SKM-1 treated with dmso at 0.1 percent for 144 hours (cell line): Measurements from ENCODE around the gene LUZP2.

Experiments used
- DNase-seq: peaks from one replicate; lab custom pipeline; 2025; ENCODE audit not compliant: unreplicated experiment; lab: John Stamatoyannopoulos, UW

The LUZP2 gene

GRCh38 chr11:24496736-24497725 lies at the start of gene LUZP2:
Gene LUZP2, plus strand, starts transcription at chr11:24497053.
- no peak for DNase-seq

GRCh38 chr11:24453129-24453718 lies 43.6 kb upstream of the LUZP2 start:
- no peak for DNase-seq

- DNase-seq, result no peak
These were observed 38.9 kb upstream of the LUZP2 start for GRCh38 chr11:24457985-24458384.

- DNase-seq, result no peak
These were observed 26.4 kb upstream of the LUZP2 start for GRCh38 chr11:24470431-24470830.

GRCh38 chr11:24471084-24471483 lies 25.8 kb upstream of the LUZP2 start:
- no peak for DNase-seq

- no peak for DNase-seq
These were observed 18.1 kb upstream of the LUZP2 start for GRCh38 chr11:24478718-24479117.

- no peak for DNase-seq
These were observed 7.4 kb upstream of the LUZP2 start for GRCh38 chr11:24489477-24489876.

- no peak for DNase-seq
These were observed 492 bp upstream of the LUZP2 start for GRCh38 chr11:24496386-24496735.

- no peak for DNase-seq
These were observed 978 bp downstream of the LUZP2 start for GRCh38 chr11:24497831-24498230.

GRCh38 chr11:24502425-24502824 lies 5.6 kb downstream of the LUZP2 start:
- no peak for DNase-seq

- DNase-seq, result no peak
These were observed 12.3 kb downstream of the LUZP2 start for GRCh38 chr11:24509114-24509513.

GRCh38 chr11:24511511-24511910 lies 14.7 kb downstream of the LUZP2 start:
- DNase-seq, result no peak

GRCh38 chr11:24513479-24514218 lies 16.8 kb downstream of the LUZP2 start:
- no peak for DNase-seq

GRCh38 chr11:24514219-24514594 lies 17.4 kb downstream of the LUZP2 start:
- DNase-seq, result no peak

GRCh38 chr11:24515632-24516031 lies 18.8 kb downstream of the LUZP2 start:
- DNase-seq, result no peak

- no peak for DNase-seq
These were observed 19.8 kb downstream of the LUZP2 start for GRCh38 chr11:24516638-24517037.

- DNase-seq, result no peak
These were observed 24.7 kb downstream of the LUZP2 start for GRCh38 chr11:24521601-24522000.

- DNase-seq, result no peak
These were observed 27.3 kb downstream of the LUZP2 start for GRCh38 chr11:24524156-24524555.

GRCh38 chr11:24531528-24531927 lies 34.7 kb downstream of the LUZP2 start:
- DNase-seq, result no peak

GRCh38 chr11:24543771-24544170 lies 46.9 kb downstream of the LUZP2 start:
- DNase-seq, result no peak

- no peak for DNase-seq
These were observed 59.8 kb downstream of the LUZP2 start for GRCh38 chr11:24556693-24557092.

- DNase-seq, result no peak
These were observed 62.5 kb downstream of the LUZP2 start for GRCh38 chr11:24559315-24559714.
